ENCODE results near the gene EPHB4. TPM values are rescaled to one million over a fixed set of nuclear protein-coding genes. Genes with fewer than 3 reads are reported as not detected.

EPHB4 gene
- total RNA-seq, 4 donors from 2014 or later = 26.2 to 92.4 (median 59.0) TPM

DNA sequence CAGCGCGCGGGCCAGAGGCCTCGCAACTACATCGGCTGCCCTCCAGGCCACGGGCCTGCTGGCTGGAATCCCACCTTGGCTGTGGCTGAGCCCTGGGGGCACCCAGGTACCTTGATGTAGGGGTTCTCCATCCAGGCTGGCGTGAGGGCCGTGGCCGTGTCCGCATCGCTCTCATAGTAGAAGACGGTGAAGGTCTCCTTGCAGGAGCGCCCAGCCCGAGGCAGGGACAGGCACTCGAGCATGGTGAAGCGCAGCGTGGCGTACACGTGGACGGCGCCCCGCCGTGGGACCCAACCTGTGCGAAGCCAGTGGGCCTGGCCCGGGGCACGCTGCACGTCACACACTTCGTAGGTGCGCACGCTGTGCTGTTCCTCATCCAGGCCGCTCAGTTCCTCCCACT is 3.8 kb downstream of the EPHB4 start:
- intact Hi-C loops (cut with DNase I) = no loop called here
- no peak for DNase-seq (ENCODE audit: extremely low spot score)
- no peak overlapping the region for H3K27ac ChIP-seq (replicated peaks in 1 of 4)

DNA sequence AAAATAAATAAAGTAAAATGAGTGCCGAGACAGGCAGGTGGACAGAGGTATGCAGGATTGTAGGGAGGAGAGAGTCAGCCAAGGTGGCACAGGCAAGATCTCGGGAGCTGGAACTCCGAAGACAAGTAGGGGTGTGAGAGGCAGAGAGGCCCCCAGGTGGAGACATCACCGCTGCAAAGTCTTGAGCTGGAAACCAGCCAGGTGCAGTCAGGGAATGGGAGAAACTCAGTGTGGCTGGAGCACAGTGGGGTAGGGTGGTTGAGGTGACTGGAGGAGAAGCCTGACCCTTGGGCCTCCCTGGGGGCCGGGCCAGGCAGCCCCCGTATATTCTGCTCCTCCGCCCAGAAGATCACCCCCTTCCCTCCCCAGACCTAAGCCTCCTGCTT is 4.2 kb downstream of the EPHB4 start:
- Histone ChIP-seq H3K27me3 (no peaks in the 10 kb centered on the region), H3K4me3 (no peak overlapping the region), H3K9me3 (no peaks in the 10 kb centered on the region), H3K36me3 (peaks cover 19 to 62% (median 59%) of the 10 kb centered on the region in 4 donors), H3K4me1 (peaks cover 16 to 48% (median 44%) of the 10 kb centered on the region in 4 donors), H3K27ac (replicated peaks in 1 of 4) (no peak overlapping the region)
- DNase-seq (ENCODE audit: extremely low spot score) = no peak
- intact Hi-C loops (cut with DNase I) = no loop called here
- no peak for TF ChIP-seq EP300 (IDR thresholded peaks at IDR 0.05)
- no peak for TF ChIP-seq POLR2A (IDR thresholded peaks at IDR 0.05; ENCODE audit: low read depth)
- no peak for TF ChIP-seq POLR2AphosphoS5 (IDR thresholded peaks at IDR 0.05)
- TF ChIP-seq, protein P1, sequence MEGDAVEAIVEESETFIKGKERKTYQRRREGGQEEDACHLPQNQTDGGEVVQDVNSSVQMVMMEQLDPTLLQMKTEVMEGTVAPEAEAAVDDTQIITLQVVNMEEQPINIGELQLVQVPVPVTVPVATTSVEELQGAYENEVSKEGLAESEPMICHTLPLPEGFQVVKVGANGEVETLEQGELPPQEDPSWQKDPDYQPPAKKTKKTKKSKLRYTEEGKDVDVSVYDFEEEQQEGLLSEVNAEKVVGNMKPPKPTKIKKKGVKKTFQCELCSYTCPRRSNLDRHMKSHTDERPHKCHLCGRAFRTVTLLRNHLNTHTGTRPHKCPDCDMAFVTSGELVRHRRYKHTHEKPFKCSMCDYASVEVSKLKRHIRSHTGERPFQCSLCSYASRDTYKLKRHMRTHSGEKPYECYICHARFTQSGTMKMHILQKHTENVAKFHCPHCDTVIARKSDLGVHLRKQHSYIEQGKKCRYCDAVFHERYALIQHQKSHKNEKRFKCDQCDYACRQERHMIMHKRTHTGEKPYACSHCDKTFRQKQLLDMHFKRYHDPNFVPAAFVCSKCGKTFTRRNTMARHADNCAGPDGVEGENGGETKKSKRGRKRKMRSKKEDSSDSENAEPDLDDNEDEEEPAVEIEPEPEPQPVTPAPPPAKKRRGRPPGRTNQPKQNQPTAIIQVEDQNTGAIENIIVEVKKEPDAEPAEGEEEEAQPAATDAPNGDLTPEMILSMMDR (IDR thresholded peaks at IDR 0.05) = no peak
- 87% methylated on average over 6 of the region's 7 CpGs for WGBS

More for the DNA sequence above, 3.8 kb downstream of the EPHB4 start:
- Histone ChIP-seq H3K36me3 (peaks cover 19 to 58% (median 55%) of the 10 kb centered on the region in 4 donors), H3K27me3 (no peaks in the 10 kb centered on the region), H3K4me1 (peaks cover 19 to 52% (median 47%) of the 10 kb centered on the region in 4 donors), H3K9me3 (no peaks in the 10 kb centered on the region), H3K4me3 (no peak overlapping the region)
- WGBS = 92% methylated on average over 22 of the region's 31 CpGs
- no peak for TF ChIP-seq POLR2AphosphoS5 (IDR thresholded peaks at IDR 0.05)
- TF ChIP-seq, protein P1 (IDR thresholded peaks at IDR 0.05) = no peak
- TF ChIP-seq EP300 (IDR thresholded peaks at IDR 0.05) = no peak
- no peak for TF ChIP-seq POLR2A (IDR thresholded peaks at IDR 0.05; ENCODE audit: low read depth)

DNA sequence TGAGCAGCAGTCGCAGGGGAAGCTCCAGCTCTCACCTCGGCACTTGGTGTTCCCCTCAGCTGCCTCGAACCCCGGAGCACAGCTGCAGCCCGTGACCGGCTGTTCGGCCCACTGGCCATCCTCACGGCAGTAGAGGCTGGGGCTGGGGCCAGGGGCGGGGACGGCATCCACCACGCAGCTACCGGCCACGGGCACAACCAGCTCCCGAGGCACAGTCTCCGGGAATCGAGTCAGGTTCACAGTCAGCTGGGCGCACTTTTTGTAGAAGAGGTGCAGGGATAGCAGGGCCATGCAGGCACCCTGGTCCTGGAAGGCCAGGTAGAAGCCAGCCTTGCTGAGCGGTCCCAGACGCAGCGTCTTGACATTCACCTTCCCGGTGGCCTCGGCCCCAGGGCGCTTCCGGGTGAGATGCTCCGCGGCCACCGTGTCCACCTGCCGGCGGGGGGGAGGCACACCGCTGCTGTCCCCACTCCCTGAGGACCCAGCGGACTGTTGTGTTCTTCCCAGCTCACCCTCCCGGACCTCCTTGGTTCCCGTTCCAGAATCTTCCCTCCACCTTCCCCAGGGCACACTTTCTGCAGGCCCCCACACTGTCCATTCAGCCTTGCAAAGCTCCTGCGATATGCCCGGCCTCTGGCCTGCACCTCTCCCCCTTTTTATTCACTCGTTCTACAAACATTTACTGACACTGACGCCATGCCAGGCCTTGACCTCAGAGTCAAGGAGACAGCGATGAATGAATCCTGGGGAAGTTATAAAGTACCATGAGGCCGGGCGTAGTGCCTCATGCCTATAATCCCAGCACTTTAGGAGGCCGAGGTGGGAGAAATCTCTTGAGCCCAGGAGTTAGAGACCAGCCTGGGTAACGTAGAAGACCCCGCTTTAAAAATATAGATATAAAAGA is 4.8 kb downstream of the EPHB4 start:
- H3K4me1 ChIP-seq = peaks cover 14 to 41% (median 37%) of the 10 kb centered on the region in 4 donors
- H3K4me3 ChIP-seq = no peak overlapping the region
- peaks cover 19 to 67% (median 63%) of the 10 kb centered on the region in 4 donors for H3K36me3 ChIP-seq
- H3K9me3 ChIP-seq = no peaks in the 10 kb centered on the region
- intact Hi-C loops (cut with DNase I) = no loop called here
- H3K27me3 ChIP-seq = no peaks in the 10 kb centered on the region
- DNase-seq (ENCODE audit: extremely low spot score) = no peak
- H3K27ac ChIP-seq (replicated peaks in 1 of 4) = no peak overlapping the region
- TF ChIP-seq POLR2AphosphoS5 (IDR thresholded peaks at IDR 0.05) (no peak), POLR2A (IDR thresholded peaks at IDR 0.05; ENCODE audit: low read depth) (no peak), EP300 (IDR thresholded peaks at IDR 0.05) (no peak)
- TF ChIP-seq, protein P1 (IDR thresholded peaks at IDR 0.05) = no peak
- WGBS = 83% methylated on average over 16 of the region's 43 CpGs

DNA sequence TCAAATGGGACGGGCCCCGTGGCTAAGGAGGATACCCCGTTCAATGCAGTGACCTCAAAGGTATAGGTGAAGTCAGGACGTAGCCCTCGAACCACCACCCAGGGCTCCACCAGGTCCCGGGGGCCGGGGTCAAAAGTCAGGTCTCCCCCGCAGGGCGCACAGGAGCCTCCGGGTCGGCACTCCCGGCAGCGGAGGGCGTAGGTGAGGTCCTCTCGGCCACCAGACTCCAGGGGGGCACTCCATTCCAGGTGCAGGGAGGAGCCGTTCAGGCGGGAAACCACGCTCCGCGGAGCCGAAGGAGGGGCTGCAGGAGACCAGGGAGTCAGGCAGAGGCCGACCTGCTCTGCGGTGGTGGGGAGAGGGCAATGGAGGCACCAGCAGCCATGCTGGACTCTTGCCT is 7.7 kb downstream of the EPHB4 start:
- intact Hi-C loops (cut with DNase I) = no loop called here
- Histone ChIP-seq H3K27ac (replicated peaks in 1 of 4) (no peak overlapping the region), H3K4me1 (peaks cover 9 to 20% (median 14%) of the 10 kb centered on the region in 4 donors), H3K4me3 (no peak overlapping the region), H3K27me3 (no peaks in the 10 kb centered on the region), H3K36me3 (peaks cover 32 to 96% (median 91%) of the 10 kb centered on the region in 4 donors), H3K9me3 (no peaks in the 10 kb centered on the region)
- TF ChIP-seq POLR2AphosphoS5 (IDR thresholded peaks at IDR 0.05) = no peak
- TF ChIP-seq, protein P1 (IDR thresholded peaks at IDR 0.05) = no peak
- no peak for TF ChIP-seq EP300 (IDR thresholded peaks at IDR 0.05)
- no peak for TF ChIP-seq POLR2A (IDR thresholded peaks at IDR 0.05; ENCODE audit: low read depth)
- 90% methylated on average over 10 of the region's 23 CpGs for WGBS
- no peak for DNase-seq (ENCODE audit: extremely low spot score)

Data from esophagus muscularis mucosa (tissue), 4 donors.